GM04504 (cell line): ENCODE data around the gene SFMBT2.

Source experiments
- DNase-seq: peaks from one replicate; pipeline ENCODE4 v3.0.0-alpha.2; 2012; ENCODE audit warnings: low read depth

The SFMBT2 gene

GRCh38 chr10:7410862-7411670 lies at the start of gene SFMBT2:
Gene SFMBT2 (minus strand): TSS chr10:7411034. CDS start chr10:7381898, 29,136 bp downstream.
- DNase-seq = peak; percentile 35

GRCh38 chr10:7460006-7460405 lies 49.2 kb upstream of the SFMBT2 start:
- no peak for DNase-seq

GRCh38 chr10:7458556-7458955 lies 47.7 kb upstream of the SFMBT2 start:
- DNase-seq = no peak

GRCh38 chr10:7457478-7458316 lies 46.9 kb upstream of the SFMBT2 start:
- DNase-seq = no peak

DNA sequence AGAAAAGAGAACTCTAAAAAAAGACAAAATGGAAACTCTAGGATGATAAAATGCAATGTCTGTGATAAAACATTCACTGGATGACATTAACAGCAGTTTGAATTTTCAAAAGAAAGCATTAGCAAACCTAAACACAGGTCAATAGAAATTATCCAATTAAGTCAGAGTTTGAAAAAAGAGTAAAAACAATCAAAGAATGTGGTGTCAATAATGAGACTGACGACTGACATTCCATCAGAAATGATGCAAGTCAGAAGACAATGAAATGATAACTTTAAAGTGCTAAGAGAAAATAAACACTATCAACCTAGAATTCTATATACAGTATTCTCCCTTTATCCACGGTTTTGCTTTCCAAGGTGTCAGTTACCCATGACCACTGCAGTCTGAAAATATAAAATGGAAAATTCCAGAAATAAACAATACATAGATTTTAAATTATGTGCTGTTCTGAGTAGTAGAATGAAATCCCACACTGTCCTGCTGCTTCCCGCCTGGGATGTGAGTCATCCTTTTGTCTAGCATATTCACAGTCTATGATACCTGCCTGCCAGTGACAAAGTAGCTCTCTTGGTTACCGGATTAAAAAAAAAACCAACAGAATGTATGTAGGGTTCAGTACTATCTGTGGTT lies 38.3 kb upstream of the SFMBT2 start:
- no peak for DNase-seq

DNA sequence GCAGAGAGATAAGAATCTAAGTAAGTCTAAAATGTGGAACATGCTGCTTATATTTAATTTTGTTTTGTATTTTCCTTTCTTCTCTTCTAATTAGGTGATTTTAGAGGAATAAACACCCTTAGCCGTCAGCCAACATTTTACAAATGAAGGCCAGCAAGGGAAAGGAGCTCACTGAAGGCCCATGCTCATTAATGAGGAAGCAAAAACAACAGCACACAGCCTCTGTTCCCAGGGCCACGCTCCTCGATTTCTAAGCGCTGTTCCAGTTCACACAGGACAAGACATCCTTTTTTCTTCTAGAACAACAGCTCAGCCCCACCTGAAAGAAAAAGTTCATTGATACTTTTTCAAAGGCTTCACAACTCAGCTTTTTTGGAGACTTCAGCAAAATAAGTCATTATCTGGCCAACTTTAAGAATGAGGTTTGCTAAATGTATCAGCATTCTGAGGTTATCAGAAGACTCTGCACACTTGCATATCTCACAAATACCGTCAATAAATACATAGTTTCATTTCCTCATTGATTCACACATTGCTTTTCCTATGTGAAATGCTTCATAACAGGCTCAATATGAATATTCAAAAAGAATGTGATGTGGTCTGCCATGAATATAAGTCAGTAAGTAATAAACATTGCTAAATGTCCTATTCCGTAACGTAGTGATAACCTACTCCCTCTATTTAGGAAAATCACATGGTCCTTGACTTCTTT lies 34.8 kb upstream of the SFMBT2 start:
- DNase-seq = no peak

DNA sequence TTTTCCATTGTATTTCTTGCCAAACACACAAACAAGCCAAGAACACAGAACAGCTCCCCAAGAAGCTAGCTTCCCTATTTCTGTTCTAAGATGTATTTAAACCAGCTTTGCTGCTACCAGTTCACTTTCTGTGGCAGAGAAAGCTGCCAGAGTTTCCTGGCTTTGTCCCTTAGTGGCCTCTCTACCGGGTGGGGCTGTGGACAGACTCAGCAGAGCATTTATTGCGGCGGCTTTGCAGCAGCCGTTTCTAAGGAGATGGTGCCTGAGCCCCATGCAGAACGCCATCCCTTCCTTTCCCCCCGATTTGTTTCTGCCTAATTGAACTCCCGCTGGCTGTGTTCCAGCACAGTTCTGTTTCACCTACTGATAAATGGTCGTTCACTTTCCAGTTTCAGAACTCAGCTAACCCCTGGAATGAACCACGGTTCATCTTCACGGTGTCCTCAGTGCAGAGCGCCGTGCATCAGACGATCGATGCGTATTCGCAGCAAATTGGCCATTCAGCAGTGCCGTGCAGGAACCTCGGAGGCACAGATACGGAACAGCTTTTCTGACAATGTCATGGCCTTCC lies 33.8 kb upstream of the SFMBT2 start:
- DNase-seq = no peak

- DNase-seq = no peak
Measured at GRCh38 chr10:7443036-7443435, 32.2 kb upstream of the SFMBT2 start.

DNA sequence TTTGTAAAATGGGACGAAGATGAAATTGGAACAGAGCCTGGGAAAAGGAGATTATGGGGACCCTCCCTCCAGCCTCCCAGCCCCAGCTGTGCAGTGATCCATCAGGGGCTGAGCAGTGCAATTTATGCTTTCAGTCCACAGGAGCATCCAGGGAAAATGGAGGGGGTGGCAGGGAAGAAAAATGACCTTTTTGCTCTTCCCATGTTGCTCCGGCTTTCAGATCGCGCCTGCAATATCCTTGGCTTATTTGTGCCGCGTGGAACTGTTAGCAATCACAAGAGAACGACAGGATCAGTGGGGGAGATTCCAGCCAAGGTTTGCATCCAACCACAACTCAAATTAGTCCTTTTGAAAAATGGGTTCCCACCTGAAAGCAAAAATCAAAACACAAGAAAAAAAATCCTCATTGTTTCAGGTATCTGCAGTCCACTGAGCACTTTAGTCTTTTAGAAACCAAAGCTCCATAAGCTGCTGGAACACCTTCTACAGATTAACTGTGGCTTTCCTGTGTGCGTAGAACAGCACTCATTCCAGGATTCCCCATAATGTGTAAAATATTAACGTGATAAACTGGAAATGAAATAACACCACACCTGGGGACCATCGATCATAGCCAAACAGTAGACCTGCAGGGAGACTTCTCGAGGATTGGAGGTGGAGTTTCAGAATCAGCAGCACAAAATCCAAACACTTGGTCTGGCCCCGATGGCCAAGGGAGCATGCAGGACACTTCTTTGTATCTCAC lies 30.7 kb upstream of the SFMBT2 start:
- DNase-seq = no peak

DNA sequence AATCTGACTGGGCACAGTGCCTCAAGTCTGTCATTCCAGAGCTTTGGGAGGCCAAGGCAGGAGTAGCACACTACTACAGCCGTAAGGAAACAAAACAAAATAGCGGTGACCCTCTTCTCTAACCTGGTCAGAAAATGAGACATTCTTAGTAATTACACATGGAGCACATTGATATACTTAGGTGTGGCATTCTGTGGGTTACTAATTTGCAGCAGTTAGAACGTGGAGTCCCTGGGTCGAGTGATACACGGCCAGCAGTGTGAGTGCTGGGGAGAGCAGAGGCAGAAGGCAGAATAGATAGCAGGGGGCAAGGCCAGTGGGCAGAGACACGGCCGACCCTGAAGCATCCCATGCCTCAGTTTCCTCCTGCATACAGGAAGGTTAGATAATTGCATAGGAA lies 28.9 kb upstream of the SFMBT2 start:
- no peak for DNase-seq

DNA sequence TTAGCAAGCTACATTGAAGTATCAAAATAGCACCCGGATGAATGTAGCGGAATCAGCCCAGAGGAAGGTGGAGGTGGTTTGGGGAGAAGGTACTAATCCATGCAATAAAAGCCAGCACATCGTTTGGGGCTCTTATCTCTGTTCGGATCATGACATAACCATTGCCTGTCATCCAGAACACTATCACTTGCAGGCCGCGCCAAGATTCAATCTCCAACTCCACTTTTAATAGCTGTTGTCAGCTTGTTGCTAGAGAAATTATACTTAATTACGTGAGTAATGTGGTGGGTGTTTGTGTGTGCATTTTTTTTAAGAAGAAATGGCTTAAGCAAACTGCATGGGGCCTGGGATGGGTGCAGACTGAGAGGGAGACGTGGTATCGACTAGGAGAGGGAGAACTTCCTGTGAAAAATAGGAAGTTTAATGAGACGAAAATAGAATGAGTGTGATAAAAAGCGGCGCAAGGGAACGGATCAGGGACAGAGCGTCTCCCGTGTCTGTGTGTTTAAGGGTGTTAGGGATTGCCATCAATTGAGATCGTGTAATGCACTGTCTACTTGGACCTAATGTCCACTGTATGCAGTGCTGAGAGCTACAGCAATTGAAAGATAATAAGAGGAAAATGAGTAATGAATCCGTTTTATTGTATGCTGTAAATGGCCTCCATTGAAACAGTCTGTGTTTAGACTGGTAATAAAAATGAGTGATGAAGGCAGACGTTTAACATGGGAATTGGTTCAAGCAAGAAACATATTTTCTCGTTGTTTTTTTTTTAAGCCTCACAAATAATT lies 27.6 kb upstream of the SFMBT2 start:
- peak; percentile 32 for DNase-seq

- DNase-seq = no peak
Measured at GRCh38 chr10:7436490-7437100, 25.8 kb upstream of the SFMBT2 start.

- no peak for DNase-seq
Measured at GRCh38 chr10:7435674-7436073, 24.8 kb upstream of the SFMBT2 start.

DNA sequence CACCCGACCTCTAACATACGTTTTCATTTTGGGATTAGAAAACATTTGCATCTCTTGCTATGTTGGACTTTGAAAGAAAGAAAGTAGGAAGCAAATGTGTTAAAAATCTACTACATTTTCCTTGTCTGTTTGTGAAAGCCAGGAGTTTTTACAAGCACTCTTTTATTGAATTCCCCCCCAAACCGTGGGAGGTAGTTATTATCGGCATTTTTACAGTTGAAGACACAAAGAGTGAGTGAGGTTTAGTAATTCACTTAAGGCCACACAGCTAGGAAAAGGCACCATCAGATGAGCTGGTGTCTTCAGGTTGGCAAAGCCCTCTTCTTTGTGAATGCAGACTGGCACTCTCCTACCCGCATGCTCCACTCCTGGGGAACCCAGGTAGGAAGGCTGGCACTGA lies 23.5 kb upstream of the SFMBT2 start:
- no peak for DNase-seq

GRCh38 chr10:7433861-7434260 lies 23.0 kb upstream of the SFMBT2 start:
- DNase-seq = no peak

DNA sequence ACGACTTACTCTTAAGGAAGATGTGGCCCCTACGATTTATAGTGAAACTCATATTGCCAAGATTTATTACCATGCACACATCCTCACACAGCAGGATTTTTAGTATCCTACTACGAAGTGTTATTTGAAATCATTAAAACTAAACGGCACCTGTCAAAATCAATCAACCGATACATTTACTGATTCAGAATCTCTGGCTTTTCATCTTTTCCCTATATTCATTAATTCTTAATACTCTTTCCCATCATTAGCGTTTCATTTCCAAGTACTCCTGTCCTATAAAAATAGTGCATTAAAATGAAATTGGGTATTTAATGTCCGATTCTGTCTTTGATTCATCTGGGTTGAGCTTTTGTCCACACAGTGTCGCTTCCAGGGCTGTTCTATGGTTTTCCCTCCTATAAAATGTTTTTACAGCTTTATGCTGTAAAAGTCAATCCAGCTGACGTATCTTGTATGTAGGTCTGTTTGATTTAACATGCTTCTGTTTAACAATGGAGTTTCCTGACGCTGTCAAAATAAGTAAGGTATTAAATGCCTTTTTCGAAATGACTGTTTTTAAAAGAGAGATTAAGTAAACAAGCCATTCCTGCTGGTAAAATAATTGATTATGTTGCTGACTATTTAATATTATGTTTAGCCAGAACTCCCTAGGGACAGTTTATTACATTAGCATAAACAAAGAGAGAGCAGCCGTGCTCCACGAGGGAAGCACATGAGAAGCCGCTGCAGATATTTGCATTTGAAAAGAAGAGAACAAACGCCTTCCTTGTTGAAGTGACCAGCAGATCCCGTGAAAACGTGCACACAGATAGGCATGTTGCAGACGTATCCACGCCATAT lies 22.3 kb upstream of the SFMBT2 start:
- no peak for DNase-seq

DNA sequence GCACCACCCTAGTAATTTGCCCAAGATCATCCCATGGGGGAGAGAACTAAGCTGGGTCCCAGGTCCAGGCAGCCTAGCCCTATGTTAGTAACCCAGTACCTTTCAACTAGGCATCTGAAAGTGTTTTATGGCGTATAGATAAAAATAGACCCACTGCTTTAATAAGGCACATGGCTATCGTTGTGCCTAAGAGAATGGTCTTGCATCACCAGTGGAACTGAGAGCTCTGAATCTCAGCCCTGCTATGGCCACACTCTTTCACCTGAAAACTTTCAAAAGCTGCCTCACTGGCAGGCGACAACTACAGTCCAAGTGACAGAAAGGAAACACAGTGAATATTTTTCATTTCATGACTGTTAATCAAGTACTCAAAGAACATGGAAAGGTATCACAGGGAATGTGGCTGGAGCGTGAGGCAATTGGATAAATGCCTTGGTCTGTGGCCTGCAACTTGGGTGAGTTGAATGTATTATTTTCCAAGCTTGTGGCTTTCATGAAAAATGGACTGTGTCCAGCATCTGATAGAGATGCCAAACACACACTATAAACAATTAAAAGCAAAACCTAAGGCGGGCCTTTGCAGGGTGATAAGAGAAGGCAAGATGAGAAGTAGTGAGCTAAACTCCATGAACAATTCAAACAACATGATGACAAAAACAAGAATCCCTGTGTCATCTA lies 18.0 kb upstream of the SFMBT2 start:
- no peak for DNase-seq

GRCh38 chr10:7426349-7426748 lies 15.5 kb upstream of the SFMBT2 start:
- no peak for DNase-seq
